Vagina (tissue), 2 donors: ENCODE measurements around the gene DDX51.

Experiments
- POLR2A ChIP-seq, 2 donors: fragments of 450-650 bp; IDR thresholded peaks; one replicate each; pipeline ENCODE4 v1.6.1; 2017; ENCODE audit warnings: antibody characterized with exemption in 2 of 2, mild to moderate bottlenecking in 2 of 2, moderate library complexity in 2 of 2
- POLR2AphosphoS5 ChIP-seq, 2 donors: sonication (generic); formaldehyde crosslinking; IDR thresholded peaks; one replicate each; pipeline ENCODE4 v1.9.0; 2017; ENCODE audit warnings: antibody characterized with exemption in 2 of 2, mild to moderate bottlenecking in 2 of 2, low read depth in 1 of 2; ENCODE audit not compliant: insufficient read depth in 1 of 2

DNA sequence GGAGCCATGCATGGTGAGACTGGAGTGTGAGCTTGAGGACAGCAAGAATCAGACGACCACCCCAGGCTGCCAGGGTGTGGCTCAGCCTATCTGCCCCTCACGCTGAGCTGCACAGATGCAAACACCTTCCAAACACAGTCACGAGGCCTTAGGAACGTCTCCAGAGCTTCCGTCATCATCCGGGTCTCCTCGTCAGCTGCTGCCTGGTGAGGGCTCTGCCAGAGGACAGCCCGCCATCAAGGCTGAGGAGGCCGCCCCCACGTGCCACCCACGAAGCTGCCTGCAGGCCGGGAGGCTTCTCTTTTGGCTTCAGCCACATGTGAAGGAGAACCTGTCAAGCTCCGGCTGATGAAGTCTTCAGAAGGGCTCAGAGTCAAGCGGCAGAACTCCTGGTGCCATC lies 13.4 kb downstream of the DDX51 start:
- TF ChIP-seq POLR2A (IDR thresholded peaks at IDR 0.05) (no peak), POLR2AphosphoS5 (IDR thresholded peaks at IDR 0.05; ENCODE audit: insufficient read depth in 1 of 2, low read depth in 1 of 2) (no peak)
